ENCODE results near the gene MRPL17.
A peak's percentile ranks its signal among the peaks of the same experiment; 100 is the strongest.
"Not testable (repeated sequence)": the region's sequence is repeated elsewhere in the genome, so short reads cannot be mapped to it uniquely, and the experiment has no call there.

MRPL17 gene

DNA sequence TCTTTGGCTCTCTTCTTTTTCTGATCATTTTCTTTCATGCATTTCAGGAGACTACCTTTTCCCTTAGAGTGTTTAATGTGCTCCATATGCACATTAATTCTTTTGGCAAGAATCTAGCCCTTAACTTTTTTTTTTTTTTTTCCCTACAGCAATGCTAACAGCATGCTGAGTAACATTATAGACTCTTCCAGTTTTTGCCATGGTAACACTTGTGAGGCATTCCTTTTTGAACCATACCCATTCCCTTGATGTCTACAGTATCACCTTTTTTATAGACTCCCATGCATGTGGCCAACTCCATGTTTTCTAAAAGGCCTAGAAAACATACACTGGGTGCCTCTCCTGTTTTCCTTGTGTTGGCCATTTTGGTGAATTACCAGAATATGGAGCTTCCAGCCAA lies 2.9 kb upstream of the MRPL17 start:
- TF ChIP-seq, protein P1, sequence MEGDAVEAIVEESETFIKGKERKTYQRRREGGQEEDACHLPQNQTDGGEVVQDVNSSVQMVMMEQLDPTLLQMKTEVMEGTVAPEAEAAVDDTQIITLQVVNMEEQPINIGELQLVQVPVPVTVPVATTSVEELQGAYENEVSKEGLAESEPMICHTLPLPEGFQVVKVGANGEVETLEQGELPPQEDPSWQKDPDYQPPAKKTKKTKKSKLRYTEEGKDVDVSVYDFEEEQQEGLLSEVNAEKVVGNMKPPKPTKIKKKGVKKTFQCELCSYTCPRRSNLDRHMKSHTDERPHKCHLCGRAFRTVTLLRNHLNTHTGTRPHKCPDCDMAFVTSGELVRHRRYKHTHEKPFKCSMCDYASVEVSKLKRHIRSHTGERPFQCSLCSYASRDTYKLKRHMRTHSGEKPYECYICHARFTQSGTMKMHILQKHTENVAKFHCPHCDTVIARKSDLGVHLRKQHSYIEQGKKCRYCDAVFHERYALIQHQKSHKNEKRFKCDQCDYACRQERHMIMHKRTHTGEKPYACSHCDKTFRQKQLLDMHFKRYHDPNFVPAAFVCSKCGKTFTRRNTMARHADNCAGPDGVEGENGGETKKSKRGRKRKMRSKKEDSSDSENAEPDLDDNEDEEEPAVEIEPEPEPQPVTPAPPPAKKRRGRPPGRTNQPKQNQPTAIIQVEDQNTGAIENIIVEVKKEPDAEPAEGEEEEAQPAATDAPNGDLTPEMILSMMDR (IDR thresholded peaks at IDR 0.05; ENCODE audit: insufficient read depth, low read length, missing control alignments) = no peak
- no peak overlapping the region for H3K4me3 ChIP-seq (ENCODE audit: low read depth, low read length)
- no peak for DNase-seq (ENCODE audit: low read depth, low spot score)
- POLR2A ChIA-PET = interaction anchor here (0.6 kb wide), 1 partner anchor 74 kb away, joined by 3 read pairs; the partner anchor contains the start of gene TAF10
- CTCF ChIA-PET = interaction anchor here (1.4 to 1.5 kb wide), 3 partner anchors 17 to 155 kb away, joined by 5 to 8 read pairs (median 6); no protein-coding TSS in a partner anchor

DNA sequence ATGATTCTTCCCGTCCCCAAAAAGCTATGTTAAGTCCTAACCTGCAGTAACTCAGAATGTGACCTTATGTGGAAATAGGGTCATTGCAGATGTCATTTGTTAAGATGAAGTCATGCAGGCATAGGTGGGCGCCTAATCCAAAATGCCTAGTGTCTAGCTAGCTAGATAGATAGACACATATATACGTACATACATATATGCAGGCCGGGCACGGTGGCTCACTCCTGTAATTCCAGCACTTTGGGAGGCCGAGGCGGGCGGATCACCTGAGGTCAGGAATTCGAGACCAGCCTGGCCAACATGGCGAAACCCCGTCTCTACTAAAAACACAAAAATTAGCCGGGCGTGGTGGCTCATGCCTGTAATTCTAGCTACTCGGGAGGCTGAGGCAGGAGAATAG lies 928 bp upstream of the MRPL17 start:
- not testable (repeated sequence) for DNase-seq (ENCODE audit: low read depth, low spot score); H3K4me3 ChIP-seq (ENCODE audit: low read depth, low read length)
- ChIA-PET CTCF (interaction anchor here (0.9 to 5.3 kb wide), 29 partner anchors 12 to 305 kb away, joined by 3 to 75 read pairs (median 6); partner anchors contain the start of genes TAF10, TPP1 and TRIM3), POLR2A (interaction anchor here (0.6 to 1.1 kb wide), 3 partner anchors 53 to 79 kb away, joined by 3 to 5 read pairs (median 4); partner anchors contain the start of gene TAF10)

DNA sequence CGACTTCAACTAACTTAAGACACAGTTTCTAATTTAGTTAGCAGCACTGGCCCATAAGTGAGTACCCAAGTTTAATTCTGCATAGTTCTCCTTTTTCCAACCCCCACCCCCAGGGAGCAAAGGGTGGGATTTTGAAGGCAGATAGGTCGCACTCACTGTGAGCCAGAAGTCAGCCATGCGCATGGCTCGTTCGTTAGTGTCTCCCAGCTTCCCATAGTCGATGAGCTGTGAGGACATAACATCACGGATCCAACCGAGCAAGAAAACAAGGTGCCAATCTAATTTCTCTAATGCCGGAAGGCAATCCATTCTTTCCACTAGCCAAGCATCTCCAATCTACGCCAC lies 577 bp downstream of the MRPL17 start:
- H3K4me3 ChIP-seq (ENCODE audit: low read depth, low read length) = peak overlapping the region; percentile 100
- TF ChIP-seq, protein P1 (IDR thresholded peaks at IDR 0.05; ENCODE audit: insufficient read depth, low read length, missing control alignments) = no peak
- POLR2A ChIA-PET = no interaction called here
- DNase-seq (ENCODE audit: low read depth, low spot score) = no peak
- CTCF ChIA-PET = interaction anchor here (0.7 to 5.3 kb wide), 19 partner anchors 10 to 303 kb away, joined by 3 to 75 read pairs (median 9); partner anchors contain the start of genes TAF10 and TPP1

DNA sequence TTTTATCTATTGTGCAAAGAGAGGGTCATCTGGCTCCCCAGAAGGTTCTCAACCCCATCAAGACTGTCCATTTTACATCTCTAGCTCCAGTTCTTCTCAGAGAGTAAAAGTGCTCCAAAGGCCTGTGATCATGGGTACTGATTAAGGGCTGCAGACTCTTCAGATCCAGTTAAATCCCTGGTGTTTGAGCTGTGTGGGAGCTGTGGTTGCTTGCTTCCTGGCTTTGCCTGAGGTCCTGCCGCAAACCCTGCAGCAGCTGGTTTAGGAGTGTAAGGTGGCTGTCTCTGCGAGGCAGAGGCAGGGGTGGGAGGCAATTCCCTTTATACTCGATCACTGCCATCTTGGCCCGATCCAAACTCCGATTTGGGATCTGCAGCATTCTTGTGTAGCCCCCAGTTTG lies 1.2 kb downstream of the MRPL17 start:
- H3K4me3 ChIP-seq (ENCODE audit: low read depth, low read length) = peak overlapping the region; percentile 100
- no peak for DNase-seq (ENCODE audit: low read depth, low spot score)
- POLR2A ChIA-PET = no interaction called here
- CTCF ChIA-PET = interaction anchor here (0.8 to 5.3 kb wide), 15 partner anchors 9 to 303 kb away, joined by 3 to 75 read pairs (median 12); partner anchors contain the start of genes TAF10 and TPP1
- TF ChIP-seq, protein P1 (IDR thresholded peaks at IDR 0.05; ENCODE audit: insufficient read depth, low read length, missing control alignments) = no peak

DNA sequence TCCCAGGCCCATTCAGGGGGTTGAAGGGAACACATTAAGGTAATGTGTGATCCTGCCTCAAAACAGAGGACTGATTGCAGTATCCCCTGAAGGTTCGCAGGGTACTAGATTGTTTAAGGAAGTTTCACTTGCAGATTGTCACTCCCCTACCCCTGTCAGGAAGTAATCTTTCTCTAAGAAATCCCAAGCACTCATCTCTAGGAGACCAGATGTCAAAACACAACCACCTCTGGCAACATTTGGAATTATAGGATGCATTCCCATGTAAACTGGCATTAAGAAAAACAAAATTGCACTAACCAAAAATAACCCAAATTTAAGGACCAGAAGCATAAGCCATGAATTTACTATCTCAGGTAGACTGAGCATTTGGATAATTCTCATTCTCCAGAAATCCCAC lies 1.6 kb downstream of the MRPL17 start:
- TF ChIP-seq, protein P1 (IDR thresholded peaks at IDR 0.05; ENCODE audit: insufficient read depth, low read length, missing control alignments) = no peak
- POLR2A ChIA-PET = no interaction called here
- no peak for DNase-seq (ENCODE audit: low read depth, low spot score)
- CTCF ChIA-PET = interaction anchor here (0.9 to 5.3 kb wide), 13 partner anchors 9 to 302 kb away, joined by 3 to 75 read pairs (median 6); partner anchors contain the start of genes TAF10 and TPP1
- peak overlapping the region; percentile 100 for H3K4me3 ChIP-seq (ENCODE audit: low read depth, low read length)

DNA sequence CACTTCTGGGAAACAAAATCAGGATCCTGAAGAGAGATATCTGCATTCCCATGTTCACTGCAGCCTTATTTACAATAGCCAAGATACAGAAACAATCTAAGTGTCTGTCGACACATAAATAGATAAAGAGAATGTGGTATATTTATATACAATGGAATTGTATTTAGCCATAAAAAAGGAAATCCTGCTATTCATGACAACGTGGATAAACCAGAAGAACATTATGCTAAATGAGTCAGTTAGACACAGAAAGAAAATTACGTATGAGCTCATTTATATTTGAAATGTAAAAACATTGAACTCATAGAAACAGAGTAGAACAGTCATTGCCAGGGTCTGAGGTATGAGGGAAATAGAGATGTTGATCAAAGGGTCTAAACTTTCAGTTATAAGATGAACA lies 6.1 kb downstream of the MRPL17 start:
- CTCF ChIA-PET = interaction anchor here (1.0 kb wide), 1 partner anchor 9 kb away, joined by 5 read pairs; no protein-coding TSS in a partner anchor
- POLR2A ChIA-PET = interaction anchor here (1.3 kb wide), 1 partner anchor 65 kb away, joined by 3 read pairs; the partner anchor contains the start of gene TAF10
- DNase-seq (ENCODE audit: low read depth, low spot score) = no peak
- TF ChIP-seq, protein P1 (IDR thresholded peaks at IDR 0.05; ENCODE audit: insufficient read depth, low read length, missing control alignments) = no peak
- no peak overlapping the region for H3K4me3 ChIP-seq (ENCODE audit: low read depth, low read length)

DNA sequence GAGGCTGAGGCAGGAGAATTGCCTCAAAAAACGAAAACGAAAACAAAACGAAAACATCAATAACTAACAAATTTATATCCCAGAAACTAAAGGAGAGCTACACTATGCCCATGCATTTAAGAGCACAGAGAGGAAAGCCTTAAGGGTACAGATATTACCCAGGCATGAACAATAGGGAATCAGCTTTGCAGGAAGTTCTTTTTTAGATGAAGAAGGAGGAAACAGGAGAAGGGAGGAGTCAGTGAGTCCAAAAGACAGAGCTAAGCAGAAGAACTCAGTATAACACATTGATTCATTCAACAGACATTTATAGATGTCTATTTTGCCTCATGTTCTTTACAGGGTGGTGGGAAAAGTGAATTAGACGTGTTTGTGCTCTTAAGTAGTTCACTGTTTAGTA lies 8.3 kb downstream of the MRPL17 start:
- POLR2A ChIA-PET = no interaction called here

More for the DNA sequence above, 8.3 kb downstream of the MRPL17 start:
- no peak for DNase-seq (ENCODE audit: low read depth, low spot score)
- CTCF ChIA-PET = interaction anchor here (0.7 to 5.8 kb wide), 2 partner anchors 8 to 144 kb away, joined by 3 to 51 read pairs; partner anchors contain the start of gene MRPL17
- H3K4me3 ChIP-seq (ENCODE audit: low read depth, low read length) = no peak overlapping the region
- TF ChIP-seq, protein P1 (IDR thresholded peaks at IDR 0.05; ENCODE audit: insufficient read depth, low read length, missing control alignments) = no peak

Data from AG04449 (cell line).